ENCODE data around the gene FRMPD4.

Gene FRMPD4

GRCh38 chrX:12367254-12367653, 229.0 kb downstream of the FRMPD4 start:
- DNase-seq (ENCODE audit: low read depth) = no peak

- DNase-seq (ENCODE audit: low read depth) = no peak
Observed at GRCh38 chrX:12370497-12370986, 232.3 kb downstream of the FRMPD4 start.

GRCh38 chrX:12372111-12372510, 233.8 kb downstream of the FRMPD4 start:
- no peak for DNase-seq (ENCODE audit: low read depth)

GRCh38 chrX:12374286-12374685, 236.0 kb downstream of the FRMPD4 start:
- no peak for DNase-seq (ENCODE audit: low read depth)

- DNase-seq (ENCODE audit: low read depth) = no peak
Observed at GRCh38 chrX:12378253-12378652, 240.0 kb downstream of the FRMPD4 start.

GRCh38 chrX:12378706-12379105, 240.4 kb downstream of the FRMPD4 start:
- no peak for DNase-seq (ENCODE audit: low read depth)

GRCh38 chrX:12379671-12380070, 241.4 kb downstream of the FRMPD4 start:
- no peak for DNase-seq (ENCODE audit: low read depth)

- DNase-seq (ENCODE audit: low read depth) = no peak
Observed at GRCh38 chrX:12383196-12383595, 244.9 kb downstream of the FRMPD4 start.

GRCh38 chrX:12390301-12390700, 252.0 kb downstream of the FRMPD4 start:
- no peak for DNase-seq (ENCODE audit: low read depth)

- no peak for DNase-seq (ENCODE audit: low read depth)
Observed at GRCh38 chrX:12396584-12396983, 258.3 kb downstream of the FRMPD4 start.

- no peak for DNase-seq (ENCODE audit: low read depth)
Observed at GRCh38 chrX:12400218-12400617, 261.9 kb downstream of the FRMPD4 start.

GRCh38 chrX:12401252-12401651, 263.0 kb downstream of the FRMPD4 start:
- DNase-seq (ENCODE audit: low read depth) = no peak

GRCh38 chrX:12403474-12404082, 265.3 kb downstream of the FRMPD4 start:
- no peak for DNase-seq (ENCODE audit: low read depth)

- no peak for DNase-seq (ENCODE audit: low read depth)
Observed at GRCh38 chrX:12405306-12405705, 267.0 kb downstream of the FRMPD4 start.

- DNase-seq (ENCODE audit: low read depth) = no peak
Observed at GRCh38 chrX:12410523-12410922, 272.2 kb downstream of the FRMPD4 start.

- DNase-seq (ENCODE audit: low read depth) = no peak
Observed at GRCh38 chrX:12411831-12412230, 273.6 kb downstream of the FRMPD4 start.

- DNase-seq (ENCODE audit: low read depth) = no peak
Observed at GRCh38 chrX:12412561-12412960, 274.3 kb downstream of the FRMPD4 start.

- no peak for DNase-seq (ENCODE audit: low read depth)
Observed at GRCh38 chrX:12419591-12419990, 281.3 kb downstream of the FRMPD4 start.

- DNase-seq (ENCODE audit: low read depth) = no peak
Observed at GRCh38 chrX:12421918-12422317, 283.6 kb downstream of the FRMPD4 start.

GRCh38 chrX:12423346-12423745, 285.1 kb downstream of the FRMPD4 start:
- DNase-seq (ENCODE audit: low read depth) = no peak

- DNase-seq (ENCODE audit: low read depth) = no peak
Observed at GRCh38 chrX:12425496-12425895, 287.2 kb downstream of the FRMPD4 start.

GRCh38 chrX:12426420-12426819, 288.1 kb downstream of the FRMPD4 start:
- DNase-seq (ENCODE audit: low read depth) = no peak

GRCh38 chrX:12434493-12434892, 296.2 kb downstream of the FRMPD4 start:
- DNase-seq (ENCODE audit: low read depth) = no peak

GRCh38 chrX:12439416-12439815, 301.1 kb downstream of the FRMPD4 start:
- DNase-seq (ENCODE audit: low read depth) = no peak
